ENCODE data around the gene CDKN1A.

GRCh38 chr6:36639171-36639808 lies 39.2 kb upstream of the CDKN1A start:
- TF ChIP-seq, protein P1, sequence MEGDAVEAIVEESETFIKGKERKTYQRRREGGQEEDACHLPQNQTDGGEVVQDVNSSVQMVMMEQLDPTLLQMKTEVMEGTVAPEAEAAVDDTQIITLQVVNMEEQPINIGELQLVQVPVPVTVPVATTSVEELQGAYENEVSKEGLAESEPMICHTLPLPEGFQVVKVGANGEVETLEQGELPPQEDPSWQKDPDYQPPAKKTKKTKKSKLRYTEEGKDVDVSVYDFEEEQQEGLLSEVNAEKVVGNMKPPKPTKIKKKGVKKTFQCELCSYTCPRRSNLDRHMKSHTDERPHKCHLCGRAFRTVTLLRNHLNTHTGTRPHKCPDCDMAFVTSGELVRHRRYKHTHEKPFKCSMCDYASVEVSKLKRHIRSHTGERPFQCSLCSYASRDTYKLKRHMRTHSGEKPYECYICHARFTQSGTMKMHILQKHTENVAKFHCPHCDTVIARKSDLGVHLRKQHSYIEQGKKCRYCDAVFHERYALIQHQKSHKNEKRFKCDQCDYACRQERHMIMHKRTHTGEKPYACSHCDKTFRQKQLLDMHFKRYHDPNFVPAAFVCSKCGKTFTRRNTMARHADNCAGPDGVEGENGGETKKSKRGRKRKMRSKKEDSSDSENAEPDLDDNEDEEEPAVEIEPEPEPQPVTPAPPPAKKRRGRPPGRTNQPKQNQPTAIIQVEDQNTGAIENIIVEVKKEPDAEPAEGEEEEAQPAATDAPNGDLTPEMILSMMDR (IDR thresholded peaks at IDR 0.05): no peak
- no peak for TF ChIP-seq POLR2A (IDR thresholded peaks at IDR 0.05)
